GM18505 (cell line): ENCODE measurements around the gene UCP3.

Experiments
- ATAC-seq: cut with Tn5 transposase; IDR thresholded peaks from one replicate; pipeline ENCODE4 v1.9.1; 2021; ENCODE audit not compliant: unreplicated experiment
- POLR2A ChIP-seq: IDR thresholded peaks from 4 replicates; pipeline ENCODE4 v1.6.1; 2011; ENCODE audit warnings: borderline replicate concordance; ENCODE audit not compliant: insufficient read depth, insufficient read length; ENCODE audit errors: extremely low read depth

The UCP3 gene

GRCh38 chr11:73983741-73984538 is 24.9 kb downstream of the UCP3 start:
- ATAC-seq = no peak
- TF ChIP-seq POLR2A = no peak

- ATAC-seq = peak; percentile 65
- peak; percentile 88 for TF ChIP-seq POLR2A
Observed at GRCh38 chr11:73982990-73983740, 25.7 kb downstream of the UCP3 start.

- peak; percentile 97 for TF ChIP-seq POLR2A
- peak; percentile 45 for ATAC-seq
Observed at GRCh38 chr11:73982595-73982989, 26.3 kb downstream of the UCP3 start, which contains the start of gene UCP2. TSS of gene UCP2 (minus strand) at chr11:73982843. CDS start at chr11:73978378, 4,465 bp downstream.

DNA sequence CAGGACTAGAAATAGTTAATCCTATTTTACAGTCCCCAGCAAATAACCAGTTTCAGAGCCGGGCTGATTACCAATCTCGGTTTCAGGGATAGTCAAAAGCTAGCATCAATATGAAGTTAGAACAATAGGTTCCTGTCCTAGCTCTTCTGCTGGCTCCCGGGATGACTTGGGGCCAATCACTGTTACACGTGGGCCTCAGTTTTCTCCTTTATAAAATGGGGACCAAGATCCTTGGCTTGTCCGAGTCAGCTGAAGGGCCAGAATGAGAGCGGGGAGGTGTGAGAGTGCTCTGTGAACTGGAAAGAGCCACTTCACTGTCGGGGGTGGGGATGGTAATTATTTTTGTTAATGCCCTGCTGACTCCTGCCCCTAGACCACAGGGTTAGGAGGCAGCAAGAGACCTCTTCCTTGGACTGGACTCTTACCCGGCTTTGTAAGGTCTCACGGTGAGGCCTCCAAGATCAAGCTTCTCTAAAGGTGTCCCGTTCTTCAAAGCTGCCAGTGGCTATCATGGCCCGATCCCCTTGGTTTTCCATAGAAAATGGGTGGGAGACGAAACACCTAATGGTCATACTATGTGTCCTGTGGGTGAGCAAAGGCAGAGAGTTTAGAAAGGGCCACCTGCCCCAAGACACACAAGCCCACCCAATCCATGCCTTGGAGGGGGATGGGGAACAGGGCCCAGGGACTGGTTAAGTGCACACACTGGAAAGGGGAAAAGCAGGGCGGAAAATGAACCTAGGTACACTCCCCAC is 27.7 kb downstream of the UCP3 start:
- TF ChIP-seq POLR2A = peak; percentile 44
- ATAC-seq = no peak

DNA sequence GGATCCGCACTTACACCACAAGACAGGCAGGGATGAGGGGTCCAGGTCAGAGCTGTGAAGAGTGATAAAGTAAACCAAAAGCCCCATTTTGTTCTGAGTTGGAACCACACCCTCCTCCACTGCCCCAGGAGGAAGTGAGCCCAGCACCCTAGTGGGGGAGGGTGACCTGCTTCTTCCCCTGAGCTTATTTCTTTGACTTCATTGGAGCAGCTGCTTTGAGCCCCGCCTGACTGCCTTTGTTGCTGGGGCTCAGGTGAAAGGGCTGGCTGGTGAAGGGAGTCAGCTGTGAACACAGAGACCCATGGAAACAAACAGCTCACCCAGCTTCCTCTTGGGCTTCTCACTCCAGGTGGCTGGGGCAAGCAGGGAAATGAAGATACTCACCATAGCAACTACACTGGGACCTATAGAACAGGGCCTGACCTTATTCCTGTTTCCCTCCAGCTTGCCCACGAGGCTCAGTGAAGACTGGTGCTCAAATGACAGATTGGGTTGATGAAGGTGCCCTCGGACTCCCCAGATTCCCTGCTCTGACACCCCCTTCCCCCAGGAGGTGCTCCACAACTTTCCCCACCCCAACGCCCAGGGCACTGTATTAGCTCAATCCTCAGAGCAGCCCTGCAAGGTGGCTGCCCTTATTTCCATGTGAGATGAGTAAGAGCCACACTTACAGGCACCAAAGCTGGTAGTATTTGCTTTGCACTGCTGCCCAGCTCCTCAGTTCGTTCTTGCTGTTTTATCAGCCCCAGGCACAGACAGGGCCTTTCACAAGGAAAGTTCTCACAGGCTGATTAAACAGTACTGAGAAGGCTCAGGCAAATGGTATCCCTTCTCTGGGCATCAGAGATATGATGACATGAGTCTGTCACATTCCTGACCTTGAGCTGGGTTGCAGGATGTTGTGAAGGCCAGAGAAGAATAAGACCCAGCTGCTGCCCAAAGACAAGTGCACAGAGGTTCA is 28.6 kb downstream of the UCP3 start:
- ATAC-seq = peak; percentile 48
- TF ChIP-seq POLR2A = peak; percentile 60

- ATAC-seq = no peak
- no peak for TF ChIP-seq POLR2A
Observed at GRCh38 chr11:73978576-73979086, 30.3 kb downstream of the UCP3 start.

GRCh38 chr11:73977856-73978519 is 30.9 kb downstream of the UCP3 start:
- TF ChIP-seq POLR2A = no peak
- ATAC-seq = no peak

GRCh38 chr11:73976451-73977151 is 32.3 kb downstream of the UCP3 start:
- no peak for ATAC-seq
- peak; percentile 11 for TF ChIP-seq POLR2A

- no peak for ATAC-seq
Observed at GRCh38 chr11:73975479-73975757, 33.5 kb downstream of the UCP3 start.

GRCh38 chr11:73974604-73975478 is 34.0 kb downstream of the UCP3 start:
- TF ChIP-seq POLR2A = no peak
- ATAC-seq = no peak

More at GRCh38 chr11:73975479-73975757, 33.5 kb downstream of the UCP3 start:
- peak; percentile 29 for TF ChIP-seq POLR2A
